GM12872 (cell line): Measurements from ENCODE around the gene PPL.

Source experiments
- CTCF ChIP-seq: IDR thresholded peaks from 3 replicates; pipeline ENCODE4 v1.5.1; 2011; ENCODE audit warnings: low read depth, mild to moderate bottlenecking, low read length, moderate library complexity; ENCODE audit not compliant: insufficient read depth

Gene PPL

GRCh38 chr16:4839942-4840341 lies 97.0 kb downstream of the PPL start:
- no peak for TF ChIP-seq CTCF

DNA sequence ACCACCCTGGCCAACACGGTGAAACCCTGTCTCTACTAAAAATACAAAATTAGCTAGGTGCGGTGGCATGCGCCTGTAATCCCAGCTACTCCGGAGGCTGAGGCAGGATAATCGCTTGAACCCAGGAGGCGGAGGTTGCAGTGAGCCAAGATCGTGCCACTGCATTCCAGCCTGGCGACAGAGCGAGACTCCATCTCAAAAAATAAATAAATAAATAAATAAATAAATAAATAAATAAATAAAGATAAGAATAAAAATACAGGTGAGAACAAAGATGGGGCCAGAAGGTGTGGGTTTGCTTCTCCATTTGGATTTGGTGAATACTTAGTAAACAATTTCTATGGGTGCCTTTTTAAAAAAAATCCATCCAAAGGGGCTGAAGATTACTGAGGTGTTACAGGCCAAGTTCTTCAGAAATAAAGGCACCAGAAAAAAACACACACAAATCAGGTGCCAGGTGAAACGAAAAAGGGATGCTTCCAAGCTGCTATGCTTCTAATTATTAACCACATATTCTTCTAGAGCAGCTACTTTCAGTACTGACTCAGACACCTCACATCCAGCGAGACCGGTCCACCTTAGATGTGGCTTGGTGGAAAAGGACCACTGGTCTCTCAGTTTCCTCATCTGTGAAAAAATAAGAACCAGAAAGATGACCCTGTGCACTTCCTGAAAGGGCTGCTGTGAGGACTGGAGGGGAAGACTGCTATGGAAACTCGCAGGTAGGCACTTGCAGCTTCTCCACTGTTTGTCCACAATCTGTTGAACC lies 99.0 kb downstream of the PPL start:
- TF ChIP-seq CTCF: no peak

GRCh38 chr16:4836727-4837126 lies 100.2 kb downstream of the PPL start:
- TF ChIP-seq CTCF: no peak

- TF ChIP-seq CTCF: no peak
Observed at GRCh38 chr16:4833584-4833983, 103.4 kb downstream of the PPL start.

GRCh38 chr16:4832698-4833343 lies 104.1 kb downstream of the PPL start:
- TF ChIP-seq CTCF: no peak
